Measurements from ENCODE around the gene FAM184A. TPM values are rescaled to one million over a fixed set of nuclear protein-coding genes. Genes with fewer than 3 reads are reported as not detected.
A peak's percentile ranks its signal among the peaks of the same experiment; 100 is the strongest.

Gene FAM184A
- total and polyA plus RNA-seq, 2 of the 13 experiments (the other 11 are each of a cell fraction or from before 2014, with no cell fraction given) = 7.0 to 18.0 TPM

DNA sequence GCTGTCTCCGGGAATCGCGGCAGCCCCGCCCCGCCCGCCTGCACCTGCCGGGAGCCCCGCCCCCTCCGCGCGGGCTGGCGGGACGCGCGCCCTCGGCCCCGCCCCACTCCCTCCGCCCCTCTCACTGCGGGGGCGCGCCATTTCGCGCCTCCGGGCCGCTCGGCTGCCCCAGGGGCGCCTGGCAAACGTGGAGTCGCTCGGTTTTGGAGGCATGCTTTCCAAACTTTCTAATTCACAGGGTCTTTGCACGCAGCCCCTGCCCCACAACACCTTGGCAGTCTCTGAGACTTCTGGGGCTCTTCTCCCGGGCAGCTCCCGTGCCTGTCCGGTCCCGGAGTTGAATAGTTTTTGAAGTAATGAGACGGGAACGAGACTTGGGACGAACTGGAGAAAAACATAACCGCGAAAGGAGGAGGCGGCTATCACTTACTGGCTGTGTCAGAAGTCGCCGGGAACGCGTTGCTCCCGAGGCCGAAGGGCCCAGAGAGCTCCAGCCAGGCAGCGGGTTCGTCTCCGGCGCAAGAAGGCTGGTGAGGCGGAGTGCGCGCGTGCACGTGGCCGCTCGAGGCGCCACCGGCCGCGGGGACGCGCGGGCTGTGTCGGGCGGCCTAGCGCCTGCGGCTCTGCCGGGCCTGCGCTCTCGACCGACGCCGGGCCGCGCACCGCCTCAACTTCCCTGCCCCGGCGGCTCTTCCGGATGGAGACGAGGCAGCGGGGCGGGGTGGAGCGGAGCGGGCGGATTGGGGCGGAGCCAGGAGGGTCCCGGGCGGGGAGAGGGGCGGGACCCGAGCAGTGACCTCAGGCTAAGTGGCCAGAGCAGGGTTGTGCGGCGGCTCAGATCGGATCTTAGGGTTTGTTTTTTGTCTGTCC lies 143.8 kb downstream of the FAM184A start, which contains the start of gene MCM9 (continued):
- TF ChIP-seq, protein P1, sequence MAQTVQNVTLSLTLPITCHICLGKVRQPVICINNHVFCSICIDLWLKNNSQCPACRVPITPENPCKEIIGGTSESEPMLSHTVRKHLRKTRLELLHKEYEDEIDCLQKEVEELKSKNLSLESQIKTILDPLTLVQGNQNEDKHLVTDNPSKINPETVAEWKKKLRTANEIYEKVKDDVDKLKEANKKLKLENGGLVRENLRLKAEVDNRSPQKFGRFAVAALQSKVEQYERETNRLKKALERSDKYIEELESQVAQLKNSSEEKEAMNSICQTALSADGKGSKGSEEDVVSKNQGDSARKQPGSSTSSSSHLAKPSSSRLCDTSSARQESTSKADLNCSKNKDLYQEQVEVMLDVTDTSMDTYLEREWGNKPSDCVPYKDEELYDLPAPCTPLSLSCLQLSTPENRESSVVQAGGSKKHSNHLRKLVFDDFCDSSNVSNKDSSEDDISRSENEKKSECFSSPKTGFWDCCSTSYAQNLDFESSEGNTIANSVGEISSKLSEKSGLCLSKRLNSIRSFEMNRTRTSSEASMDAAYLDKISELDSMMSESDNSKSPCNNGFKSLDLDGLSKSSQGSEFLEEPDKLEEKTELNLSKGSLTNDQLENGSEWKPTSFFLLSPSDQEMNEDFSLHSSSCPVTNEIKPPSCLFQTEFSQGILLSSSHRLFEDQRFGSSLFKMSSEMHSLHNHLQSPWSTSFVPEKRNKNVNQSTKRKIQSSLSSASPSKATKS (CRISPR knock-in tag; IDR thresholded peaks at IDR 0.05) = no peak
- TF ChIP-seq TARDBP (CRISPR knock-in tag; IDR thresholded peaks at IDR 0.05) (peak; percentile 35; the same call in 1 of the 2 replicates), CBFB (CRISPR knock-in tag; IDR thresholded peaks at IDR 0.05) (peak; percentile 45; the same call in 1 of the 2 replicates), ZSCAN29 (CRISPR knock-in tag; conservative IDR thresholded peaks at IDR 0.05) (peak; percentile 72; the same call in 1 of the 2 replicates), ESRRA (CRISPR knock-in tag; IDR thresholded peaks at IDR 0.05; ENCODE audit: low read depth) (peak; percentile 59; the same call in 1 of the 2 replicates), KDM5A (IDR thresholded peaks at IDR 0.05; ENCODE audit: borderline replicate concordance, low read length) (peak; percentile 75; the same call in 1 of the 2 replicates), ZNF274 (CRISPR knock-in tag; IDR thresholded peaks at IDR 0.05) (no peak; the same call in 1 of the 2 replicates), ZNF766 (CRISPR knock-in tag; IDR thresholded peaks at IDR 0.05; ENCODE audit: borderline replicate concordance) (peak; percentile 54), ZNF713 (CRISPR knock-in tag; IDR thresholded peaks at IDR 0.05) (no peak; the same call in 1 of the 2 replicates), ZC3H4 (CRISPR knock-in tag; IDR thresholded peaks at IDR 0.05; ENCODE audit: borderline replicate concordance) (peak; percentile 16; the same call in 1 of the 2 replicates), MAFG (CRISPR knock-in tag; IDR thresholded peaks at IDR 0.05) (no peak)
- TF ChIP-seq, protein P2, sequence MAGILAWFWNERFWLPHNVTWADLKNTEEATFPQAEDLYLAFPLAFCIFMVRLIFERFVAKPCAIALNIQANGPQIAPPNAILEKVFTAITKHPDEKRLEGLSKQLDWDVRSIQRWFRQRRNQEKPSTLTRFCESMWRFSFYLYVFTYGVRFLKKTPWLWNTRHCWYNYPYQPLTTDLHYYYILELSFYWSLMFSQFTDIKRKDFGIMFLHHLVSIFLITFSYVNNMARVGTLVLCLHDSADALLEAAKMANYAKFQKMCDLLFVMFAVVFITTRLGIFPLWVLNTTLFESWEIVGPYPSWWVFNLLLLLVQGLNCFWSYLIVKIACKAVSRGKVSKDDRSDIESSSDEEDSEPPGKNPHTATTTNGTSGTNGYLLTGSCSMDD (CRISPR knock-in tag; IDR thresholded peaks at IDR 0.05) = no peak
- TF ChIP-seq, protein P3, sequence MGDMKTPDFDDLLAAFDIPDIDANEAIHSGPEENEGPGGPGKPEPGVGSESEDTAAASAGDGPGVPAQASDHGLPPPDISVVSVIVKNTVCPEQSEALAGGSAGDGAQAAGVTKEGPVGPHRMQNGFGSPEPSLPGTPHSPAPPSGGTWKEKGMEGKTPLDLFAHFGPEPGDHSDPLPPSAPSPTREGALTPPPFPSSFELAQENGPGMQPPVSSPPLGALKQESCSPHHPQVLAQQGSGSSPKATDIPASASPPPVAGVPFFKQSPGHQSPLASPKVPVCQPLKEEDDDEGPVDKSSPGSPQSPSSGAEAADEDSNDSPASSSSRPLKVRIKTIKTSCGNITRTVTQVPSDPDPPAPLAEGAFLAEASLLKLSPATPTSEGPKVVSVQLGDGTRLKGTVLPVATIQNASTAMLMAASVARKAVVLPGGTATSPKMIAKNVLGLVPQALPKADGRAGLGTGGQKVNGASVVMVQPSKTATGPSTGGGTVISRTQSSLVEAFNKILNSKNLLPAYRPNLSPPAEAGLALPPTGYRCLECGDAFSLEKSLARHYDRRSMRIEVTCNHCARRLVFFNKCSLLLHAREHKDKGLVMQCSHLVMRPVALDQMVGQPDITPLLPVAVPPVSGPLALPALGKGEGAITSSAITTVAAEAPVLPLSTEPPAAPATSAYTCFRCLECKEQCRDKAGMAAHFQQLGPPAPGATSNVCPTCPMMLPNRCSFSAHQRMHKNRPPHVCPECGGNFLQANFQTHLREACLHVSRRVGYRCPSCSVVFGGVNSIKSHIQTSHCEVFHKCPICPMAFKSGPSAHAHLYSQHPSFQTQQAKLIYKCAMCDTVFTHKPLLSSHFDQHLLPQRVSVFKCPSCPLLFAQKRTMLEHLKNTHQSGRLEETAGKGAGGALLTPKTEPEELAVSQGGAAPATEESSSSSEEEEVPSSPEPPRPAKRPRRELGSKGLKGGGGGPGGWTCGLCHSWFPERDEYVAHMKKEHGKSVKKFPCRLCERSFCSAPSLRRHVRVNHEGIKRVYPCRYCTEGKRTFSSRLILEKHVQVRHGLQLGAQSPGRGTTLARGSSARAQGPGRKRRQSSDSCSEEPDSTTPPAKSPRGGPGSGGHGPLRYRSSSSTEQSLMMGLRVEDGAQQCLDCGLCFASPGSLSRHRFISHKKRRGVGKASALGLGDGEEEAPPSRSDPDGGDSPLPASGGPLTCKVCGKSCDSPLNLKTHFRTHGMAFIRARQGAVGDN (CRISPR knock-in tag; IDR thresholded peaks at IDR 0.05) = peak; percentile 93
- TF ChIP-seq, protein P4, sequence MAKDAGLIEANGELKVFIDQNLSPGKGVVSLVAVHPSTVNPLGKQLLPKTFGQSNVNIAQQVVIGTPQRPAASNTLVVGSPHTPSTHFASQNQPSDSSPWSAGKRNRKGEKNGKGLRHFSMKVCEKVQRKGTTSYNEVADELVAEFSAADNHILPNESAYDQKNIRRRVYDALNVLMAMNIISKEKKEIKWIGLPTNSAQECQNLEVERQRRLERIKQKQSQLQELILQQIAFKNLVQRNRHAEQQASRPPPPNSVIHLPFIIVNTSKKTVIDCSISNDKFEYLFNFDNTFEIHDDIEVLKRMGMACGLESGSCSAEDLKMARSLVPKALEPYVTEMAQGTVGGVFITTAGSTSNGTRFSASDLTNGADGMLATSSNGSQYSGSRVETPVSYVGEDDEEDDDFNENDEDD (CRISPR knock-in tag; IDR thresholded peaks at IDR 0.05; ENCODE audit: borderline replicate concordance) = peak; percentile 73
- TF ChIP-seq, protein P5, sequence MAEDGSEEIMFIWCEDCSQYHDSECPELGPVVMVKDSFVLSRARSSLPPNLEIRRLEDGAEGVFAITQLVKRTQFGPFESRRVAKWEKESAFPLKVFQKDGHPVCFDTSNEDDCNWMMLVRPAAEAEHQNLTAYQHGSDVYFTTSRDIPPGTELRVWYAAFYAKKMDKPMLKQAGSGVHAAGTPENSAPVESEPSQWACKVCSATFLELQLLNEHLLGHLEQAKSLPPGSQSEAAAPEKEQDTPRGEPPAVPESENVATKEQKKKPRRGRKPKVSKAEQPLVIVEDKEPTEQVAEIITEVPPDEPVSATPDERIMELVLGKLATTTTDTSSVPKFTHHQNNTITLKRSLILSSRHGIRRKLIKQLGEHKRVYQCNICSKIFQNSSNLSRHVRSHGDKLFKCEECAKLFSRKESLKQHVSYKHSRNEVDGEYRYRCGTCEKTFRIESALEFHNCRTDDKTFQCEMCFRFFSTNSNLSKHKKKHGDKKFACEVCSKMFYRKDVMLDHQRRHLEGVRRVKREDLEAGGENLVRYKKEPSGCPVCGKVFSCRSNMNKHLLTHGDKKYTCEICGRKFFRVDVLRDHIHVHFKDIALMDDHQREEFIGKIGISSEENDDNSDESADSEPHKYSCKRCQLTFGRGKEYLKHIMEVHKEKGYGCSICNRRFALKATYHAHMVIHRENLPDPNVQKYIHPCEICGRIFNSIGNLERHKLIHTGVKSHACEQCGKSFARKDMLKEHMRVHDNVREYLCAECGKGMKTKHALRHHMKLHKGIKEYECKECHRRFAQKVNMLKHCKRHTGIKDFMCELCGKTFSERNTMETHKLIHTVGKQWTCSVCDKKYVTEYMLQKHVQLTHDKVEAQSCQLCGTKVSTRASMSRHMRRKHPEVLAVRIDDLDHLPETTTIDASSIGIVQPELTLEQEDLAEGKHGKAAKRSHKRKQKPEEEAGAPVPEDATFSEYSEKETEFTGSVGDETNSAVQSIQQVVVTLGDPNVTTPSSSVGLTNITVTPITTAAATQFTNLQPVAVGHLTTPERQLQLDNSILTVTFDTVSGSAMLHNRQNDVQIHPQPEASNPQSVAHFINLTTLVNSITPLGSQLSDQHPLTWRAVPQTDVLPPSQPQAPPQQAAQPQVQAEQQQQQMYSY (CRISPR knock-in tag; IDR thresholded peaks at IDR 0.05) = peak; percentile 73
